HG03159 (cell line): ENCODE measurements around the gene CASKIN1.
"Not testable (repeated sequence)": the region's sequence is repeated elsewhere in the genome, so short reads cannot be mapped to it uniquely, and the experiment has no call there.

ENCODE experiments used
- ATAC-seq: cut with Tn5 transposase; IDR thresholded peaks from one replicate; pipeline ENCODE4 v1.9.1; 2021; ENCODE audit warnings: mild to moderate bottlenecking, moderate library complexity; ENCODE audit not compliant: unreplicated experiment

CASKIN1 gene, protein sequence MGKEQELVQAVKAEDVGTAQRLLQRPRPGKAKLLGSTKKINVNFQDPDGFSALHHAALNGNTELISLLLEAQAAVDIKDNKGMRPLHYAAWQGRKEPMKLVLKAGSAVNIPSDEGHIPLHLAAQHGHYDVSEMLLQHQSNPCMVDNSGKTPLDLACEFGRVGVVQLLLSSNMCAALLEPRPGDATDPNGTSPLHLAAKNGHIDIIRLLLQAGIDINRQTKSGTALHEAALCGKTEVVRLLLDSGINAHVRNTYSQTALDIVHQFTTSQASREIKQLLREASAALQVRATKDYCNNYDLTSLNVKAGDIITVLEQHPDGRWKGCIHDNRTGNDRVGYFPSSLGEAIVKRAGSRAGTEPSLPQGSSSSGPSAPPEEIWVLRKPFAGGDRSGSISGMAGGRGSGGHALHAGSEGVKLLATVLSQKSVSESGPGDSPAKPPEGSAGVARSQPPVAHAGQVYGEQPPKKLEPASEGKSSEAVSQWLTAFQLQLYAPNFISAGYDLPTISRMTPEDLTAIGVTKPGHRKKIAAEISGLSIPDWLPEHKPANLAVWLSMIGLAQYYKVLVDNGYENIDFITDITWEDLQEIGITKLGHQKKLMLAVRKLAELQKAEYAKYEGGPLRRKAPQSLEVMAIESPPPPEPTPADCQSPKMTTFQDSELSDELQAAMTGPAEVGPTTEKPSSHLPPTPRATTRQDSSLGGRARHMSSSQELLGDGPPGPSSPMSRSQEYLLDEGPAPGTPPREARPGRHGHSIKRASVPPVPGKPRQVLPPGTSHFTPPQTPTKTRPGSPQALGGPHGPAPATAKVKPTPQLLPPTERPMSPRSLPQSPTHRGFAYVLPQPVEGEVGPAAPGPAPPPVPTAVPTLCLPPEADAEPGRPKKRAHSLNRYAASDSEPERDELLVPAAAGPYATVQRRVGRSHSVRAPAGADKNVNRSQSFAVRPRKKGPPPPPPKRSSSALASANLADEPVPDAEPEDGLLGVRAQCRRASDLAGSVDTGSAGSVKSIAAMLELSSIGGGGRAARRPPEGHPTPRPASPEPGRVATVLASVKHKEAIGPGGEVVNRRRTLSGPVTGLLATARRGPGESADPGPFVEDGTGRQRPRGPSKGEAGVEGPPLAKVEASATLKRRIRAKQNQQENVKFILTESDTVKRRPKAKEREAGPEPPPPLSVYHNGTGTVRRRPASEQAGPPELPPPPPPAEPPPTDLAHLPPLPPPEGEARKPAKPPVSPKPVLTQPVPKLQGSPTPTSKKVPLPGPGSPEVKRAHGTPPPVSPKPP (N-terminal part only)

DNA sequence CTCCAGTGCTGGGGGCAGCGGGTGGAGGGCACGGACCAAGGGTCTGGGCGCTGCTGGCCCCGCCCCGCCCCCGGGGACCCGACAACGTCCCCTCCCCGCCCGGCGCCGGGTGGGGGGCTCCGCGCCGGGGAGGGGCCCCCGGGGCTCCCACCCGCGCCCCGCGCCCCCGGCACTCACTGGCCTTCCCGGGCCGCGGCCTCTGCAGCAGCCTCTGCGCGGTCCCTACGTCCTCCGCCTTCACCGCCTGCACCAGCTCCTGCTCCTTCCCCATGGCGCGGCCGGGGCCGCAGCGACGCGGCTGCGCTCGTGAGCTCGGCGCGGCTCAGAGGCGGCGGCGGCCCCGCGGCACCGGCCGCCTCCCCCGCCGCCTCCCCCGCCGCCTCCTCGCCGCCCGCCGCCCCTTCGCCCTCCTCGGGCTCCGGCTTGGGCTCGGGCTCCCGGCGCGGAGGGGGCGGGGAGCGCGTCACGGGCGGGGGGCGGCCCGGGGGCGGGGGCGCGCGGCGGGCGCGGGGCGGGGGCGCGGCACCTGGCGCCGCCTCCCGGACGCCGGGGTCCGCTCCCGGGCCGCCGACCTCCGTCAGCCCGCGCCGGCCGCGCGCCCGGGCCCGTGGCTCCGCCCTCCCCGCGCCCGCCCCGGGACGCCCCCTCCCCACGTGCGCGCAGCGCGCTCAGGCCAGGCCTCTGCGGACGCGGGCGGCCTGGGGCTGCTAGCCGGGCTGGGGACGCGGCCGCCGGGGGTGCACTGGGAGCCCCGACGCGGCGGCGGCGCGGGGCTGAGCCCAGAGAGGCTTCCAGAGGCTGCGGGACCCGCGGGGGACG, at the start of gene CASKIN1:
Gene CASKIN1, minus strand, starts transcription at position 444 of the 819 bp plus-strand sequence. Its CDS starts 173 bp downstream, at position 271.
- ATAC-seq, result no peak

DNA sequence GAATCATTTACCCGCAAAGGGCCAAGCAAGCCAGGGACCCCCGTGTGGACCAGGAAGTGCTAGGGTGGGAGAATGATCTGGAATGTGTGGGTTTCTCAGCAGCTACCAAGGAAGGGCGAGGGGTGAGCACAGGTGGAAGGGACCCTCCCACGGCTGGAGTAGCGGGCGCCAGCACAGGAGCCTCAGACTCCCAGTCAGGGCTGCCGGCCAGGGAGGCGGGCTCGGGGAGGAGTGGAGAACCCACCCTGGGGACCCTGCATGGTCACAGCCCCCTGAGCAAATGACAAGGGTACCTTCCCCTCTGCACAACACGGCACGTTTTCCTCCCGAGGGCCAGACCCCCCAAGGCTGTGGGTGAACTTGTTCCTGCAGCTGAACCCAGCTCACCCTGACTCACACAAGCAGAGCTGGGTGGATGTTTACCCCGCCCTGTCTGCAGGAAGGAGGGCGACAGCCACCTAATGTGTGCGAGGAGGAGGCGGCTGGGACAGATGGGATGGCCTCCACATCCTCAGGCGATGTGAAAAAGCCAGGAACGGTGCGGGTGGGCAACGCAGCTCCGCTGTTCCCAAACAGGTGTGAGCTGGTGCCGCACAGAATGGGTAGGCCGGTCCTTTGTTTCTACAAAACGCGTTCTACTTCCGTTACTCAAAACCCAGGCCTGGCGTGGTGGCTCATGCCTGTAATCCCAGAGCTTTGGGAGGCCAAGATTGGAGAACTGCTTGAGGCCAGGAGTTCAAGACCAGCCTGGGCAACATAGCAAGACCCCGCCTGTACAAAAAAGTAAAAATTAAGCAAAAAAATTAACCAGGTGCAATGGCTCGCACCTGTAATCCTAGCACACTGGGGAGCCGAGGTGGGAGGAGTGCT, 48.8 kb upstream of the CASKIN1 start:
- no peak for ATAC-seq

DNA sequence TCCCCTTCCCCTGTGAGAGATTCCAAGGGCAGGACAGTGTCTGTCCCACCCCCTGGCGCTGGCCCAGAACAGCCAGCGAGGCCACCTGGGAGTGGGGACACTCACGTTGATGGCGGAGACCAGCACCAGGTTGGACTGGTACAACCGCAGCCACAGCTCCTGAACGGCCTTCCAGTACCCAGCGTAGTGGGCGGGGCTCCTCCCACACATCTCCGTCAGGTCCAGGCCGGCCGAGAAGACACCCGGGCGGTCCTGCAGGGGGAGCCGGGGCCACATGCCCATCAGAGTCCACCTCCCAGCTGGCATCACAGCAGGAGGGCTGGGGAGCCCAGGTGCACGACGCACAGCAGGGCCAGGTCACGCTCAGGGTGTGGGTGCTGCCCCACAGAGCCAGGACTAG, 47.9 kb upstream of the CASKIN1 start:
- no peak for ATAC-seq

DNA sequence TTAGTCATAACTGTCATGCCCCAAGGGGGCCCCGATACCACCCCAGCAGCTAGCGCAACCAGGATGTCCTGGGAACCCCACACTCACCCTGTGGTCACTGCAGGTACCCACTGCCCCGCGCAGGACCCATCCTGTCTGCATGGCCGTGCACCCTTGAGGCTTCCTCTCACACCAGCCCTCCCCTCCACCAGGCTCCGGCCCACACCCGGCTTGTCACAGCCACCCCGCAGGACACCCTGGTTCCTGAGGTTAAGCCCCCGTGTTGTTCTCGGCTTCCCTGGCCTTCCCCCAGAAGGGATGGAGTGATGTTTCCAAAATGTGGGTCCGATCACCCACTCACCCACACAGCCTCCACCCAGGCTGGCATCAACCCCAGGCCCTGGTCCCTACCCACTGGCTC, 47.4 kb upstream of the CASKIN1 start:
- ATAC-seq, result no peak

DNA sequence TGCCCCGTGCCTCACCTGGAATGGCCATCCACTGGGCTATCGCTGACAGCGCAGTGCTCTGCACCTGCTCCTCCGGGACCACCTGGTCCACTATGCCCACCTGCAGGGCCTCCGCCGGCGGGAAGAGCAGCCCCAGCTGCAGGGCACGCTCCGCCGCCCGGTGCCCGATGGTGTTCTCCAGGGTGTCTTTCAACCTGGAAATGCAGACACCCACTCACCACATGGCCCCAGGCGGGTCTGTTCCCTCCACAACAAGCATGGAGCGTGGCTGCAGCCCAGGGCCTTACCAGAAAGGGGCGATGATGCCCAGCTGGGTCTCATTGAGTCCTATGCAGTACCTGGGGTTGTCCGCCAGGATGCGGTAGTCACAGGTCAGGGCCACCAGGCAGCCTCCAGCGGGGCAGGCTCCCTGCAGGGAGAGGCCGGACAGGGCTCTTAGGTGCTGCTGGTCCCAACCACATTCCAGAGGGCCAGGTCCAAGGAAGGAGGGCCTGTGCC, 46.7 kb upstream of the CASKIN1 start:
- ATAC-seq, result no peak

DNA sequence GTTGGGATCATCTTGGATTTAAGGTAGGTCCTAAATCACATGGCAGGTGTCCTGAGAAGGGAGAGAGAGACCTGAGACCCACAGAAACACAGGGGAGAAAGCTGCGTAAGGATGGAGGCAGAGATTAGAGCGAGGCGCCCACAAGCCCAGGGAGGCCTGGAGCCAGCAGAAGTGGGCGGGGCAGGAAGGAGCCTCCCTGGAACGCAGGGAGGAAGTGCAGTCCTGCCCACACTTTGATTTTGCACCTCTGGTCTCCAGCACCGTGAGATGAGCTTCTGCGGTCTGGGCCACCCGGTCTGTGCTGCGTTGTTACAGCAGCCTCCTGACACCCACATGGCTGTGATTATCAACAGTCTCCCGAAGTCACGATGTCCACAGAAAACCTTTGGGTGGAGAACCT, 46.2 kb upstream of the CASKIN1 start:
- no peak for ATAC-seq

DNA sequence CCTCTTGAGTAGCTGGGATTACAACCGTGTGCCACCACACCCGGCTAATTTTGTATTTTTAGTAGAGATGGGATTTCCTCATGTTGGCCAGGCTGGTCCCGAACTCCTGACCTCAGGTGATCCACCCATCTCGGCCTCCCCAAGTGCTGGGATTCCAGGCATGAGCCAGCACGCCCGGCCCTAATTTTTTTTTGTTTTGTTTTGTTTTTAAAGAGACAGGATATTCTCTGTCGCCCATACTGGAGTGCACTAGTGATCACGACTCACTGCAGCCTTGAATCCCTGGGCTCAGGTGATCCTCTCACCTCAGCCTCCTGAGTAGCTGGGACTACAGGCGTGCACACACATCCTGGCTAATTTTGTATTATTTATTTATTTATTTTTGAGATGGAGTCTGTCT, 43.9 kb upstream of the CASKIN1 start:
- not testable (repeated sequence) for ATAC-seq

DNA sequence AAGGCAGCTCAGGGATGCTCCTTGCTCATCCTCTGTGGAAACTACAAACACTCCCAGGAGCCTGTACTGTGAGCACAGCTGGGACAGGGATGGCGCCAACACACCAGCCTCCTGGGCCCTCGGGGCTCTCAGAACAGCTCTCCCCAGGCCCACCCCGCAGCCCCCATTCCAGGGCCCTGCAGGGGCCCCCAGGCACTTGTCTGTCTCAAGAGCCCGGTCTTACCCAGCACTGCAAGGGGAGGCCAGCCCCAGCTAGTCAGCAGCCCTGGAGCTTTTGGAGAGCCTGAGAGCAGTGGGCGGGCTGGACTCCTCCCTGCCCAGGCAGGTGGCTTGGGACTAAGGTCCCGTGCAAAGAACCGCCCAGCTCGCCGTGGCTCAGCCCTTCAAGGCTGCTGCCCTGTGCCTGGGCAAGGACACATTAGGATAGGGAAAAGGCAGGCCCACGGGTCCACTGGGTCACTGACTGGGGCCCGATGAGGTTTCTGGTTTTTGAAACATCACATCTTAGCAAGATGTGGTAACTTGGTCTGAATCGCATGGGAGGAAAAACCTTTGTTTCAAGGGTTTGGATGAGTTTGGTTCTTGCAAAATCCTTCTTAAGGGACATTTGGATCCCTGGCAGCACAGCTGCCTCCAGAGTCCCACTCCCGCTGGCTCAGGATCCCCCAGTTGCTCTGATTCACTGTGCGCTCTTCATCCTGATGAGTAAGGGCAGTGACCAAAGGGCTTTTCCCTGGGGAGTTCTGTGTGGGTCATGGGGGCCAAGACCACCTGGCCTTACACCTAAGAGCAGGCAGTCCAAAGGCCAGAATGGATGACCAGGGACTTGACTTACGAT, 42.7 kb upstream of the CASKIN1 start:
- ATAC-seq, result no peak

DNA sequence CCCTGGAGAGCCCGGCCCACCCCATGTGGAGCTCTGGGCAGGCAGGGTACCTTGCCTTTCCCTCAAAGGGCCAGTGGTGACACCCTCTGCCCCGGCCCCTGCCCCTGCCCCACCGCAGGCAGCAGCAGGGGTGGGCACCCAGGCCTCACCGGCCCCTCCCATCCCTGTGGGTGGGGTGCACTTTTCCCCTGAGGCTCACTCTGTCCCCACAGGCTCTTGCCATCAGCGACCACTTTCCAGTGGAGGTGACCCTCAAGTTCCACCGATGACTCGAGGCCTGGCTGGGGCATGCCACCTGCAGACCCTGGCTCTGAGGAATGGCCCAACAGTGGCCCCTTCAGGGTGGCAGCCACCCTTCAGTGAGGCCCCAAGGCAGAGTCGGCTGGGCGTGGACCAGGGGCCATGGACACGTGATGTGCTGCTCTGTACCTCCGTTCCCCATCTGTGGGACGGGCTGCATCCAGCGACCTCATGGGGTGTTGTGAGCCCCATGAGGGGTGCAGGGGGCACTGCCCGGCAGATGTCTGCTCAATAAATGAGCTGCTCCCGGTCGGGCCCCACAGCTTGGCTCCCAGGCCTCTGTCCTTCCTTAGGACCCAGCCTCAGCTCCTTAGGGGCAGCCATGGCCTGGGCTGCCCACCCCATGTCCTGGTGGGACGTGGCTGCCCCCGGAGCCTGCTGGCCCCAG, 41.9 kb upstream of the CASKIN1 start:
- no peak for ATAC-seq

DNA sequence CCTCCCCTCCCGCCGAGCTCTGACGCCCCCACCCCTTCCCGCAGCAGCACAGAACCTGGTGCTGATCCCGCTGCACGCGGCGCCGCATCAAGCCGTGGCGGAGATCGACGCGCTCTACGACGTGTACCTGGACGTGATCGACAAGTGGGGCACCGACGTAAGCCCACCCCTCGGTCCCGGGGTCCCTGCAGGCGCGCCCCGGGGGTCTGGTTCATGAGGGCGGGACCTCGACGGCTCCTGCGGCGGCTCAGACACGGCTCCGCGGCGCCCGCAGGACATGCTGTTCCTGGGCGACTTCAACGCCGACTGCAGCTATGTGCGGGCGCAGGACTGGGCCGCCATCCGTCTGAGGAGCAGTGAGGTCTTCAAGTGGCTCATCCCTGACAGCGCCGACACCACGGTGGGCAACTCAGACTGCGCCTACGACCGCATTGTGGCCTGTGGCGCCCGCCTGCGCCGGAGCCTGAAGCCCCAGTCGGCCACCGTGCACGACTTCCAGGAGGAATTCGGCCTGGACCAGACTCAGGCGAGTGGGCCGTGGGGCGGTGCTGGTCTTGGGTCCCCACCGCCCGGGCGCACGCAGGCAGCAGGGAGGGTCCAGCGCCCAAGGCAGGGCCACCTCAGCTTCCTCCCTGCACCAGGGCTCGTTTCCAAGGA, 41.2 kb upstream of the CASKIN1 start:
- ATAC-seq, result no peak

DNA sequence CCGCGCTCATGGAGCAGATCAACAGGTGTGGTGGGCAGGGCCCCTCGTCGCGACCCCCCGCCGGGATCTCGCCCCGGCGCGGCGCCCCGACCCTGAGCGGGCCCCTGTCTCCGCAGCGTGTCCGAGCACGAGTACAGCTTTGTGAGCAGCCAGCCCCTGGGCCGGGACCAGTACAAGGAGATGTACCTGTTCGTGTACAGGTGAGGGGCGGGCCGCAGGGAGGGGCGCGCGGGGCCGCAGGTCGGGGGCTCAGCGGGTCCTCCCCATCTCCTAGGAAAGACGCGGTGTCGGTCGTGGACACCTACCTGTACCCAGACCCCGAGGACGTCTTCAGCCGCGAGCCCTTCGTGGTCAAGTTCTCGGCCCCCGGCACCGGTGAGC, 40.7 kb upstream of the CASKIN1 start:
- ATAC-seq, result no peak

DNA sequence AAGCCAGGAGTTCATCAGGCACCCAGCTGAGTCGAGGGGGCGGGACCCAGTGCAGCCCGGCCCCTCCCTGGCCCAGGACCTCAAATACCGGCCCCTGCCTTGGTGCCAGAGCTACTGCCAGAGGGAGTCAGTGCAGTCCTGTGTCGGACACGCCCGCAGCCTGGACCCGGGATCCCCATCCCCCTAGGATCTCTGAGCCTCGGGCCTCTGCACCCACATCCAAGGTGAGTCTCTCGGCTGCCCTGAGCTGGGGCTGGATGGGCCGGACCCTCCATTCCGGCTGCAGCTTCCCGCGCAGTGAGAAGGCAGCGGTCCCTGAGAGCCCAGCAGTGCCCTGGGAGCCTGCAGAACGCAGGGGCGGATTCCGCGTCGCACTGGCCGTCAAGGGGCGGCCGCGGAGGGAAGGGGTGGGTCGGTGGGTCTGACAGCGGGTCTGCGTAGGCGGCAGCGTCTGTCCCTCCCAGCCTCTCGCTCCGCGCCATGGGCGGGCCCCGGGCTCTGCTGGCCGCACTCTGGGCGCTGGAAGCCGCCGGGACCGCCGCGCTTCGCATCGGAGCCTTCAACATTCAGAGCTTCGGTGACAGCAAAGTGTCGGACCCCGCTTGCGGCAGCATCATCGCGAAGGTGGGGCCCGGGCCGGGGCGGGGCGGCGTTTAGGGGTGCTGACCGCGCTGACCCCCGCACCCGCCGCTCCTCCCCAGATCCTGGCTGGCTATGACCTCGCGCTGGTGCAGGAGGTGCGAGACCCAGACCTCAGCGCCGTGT, 40.1 kb upstream of the CASKIN1 start, which contains the start of gene DNASE1L2:
Gene DNASE1L2, plus strand, starts transcription at position 108 of the 765 bp plus-strand sequence. Its CDS starts 373 bp downstream, at position 481.
- no peak for ATAC-seq

DNA sequence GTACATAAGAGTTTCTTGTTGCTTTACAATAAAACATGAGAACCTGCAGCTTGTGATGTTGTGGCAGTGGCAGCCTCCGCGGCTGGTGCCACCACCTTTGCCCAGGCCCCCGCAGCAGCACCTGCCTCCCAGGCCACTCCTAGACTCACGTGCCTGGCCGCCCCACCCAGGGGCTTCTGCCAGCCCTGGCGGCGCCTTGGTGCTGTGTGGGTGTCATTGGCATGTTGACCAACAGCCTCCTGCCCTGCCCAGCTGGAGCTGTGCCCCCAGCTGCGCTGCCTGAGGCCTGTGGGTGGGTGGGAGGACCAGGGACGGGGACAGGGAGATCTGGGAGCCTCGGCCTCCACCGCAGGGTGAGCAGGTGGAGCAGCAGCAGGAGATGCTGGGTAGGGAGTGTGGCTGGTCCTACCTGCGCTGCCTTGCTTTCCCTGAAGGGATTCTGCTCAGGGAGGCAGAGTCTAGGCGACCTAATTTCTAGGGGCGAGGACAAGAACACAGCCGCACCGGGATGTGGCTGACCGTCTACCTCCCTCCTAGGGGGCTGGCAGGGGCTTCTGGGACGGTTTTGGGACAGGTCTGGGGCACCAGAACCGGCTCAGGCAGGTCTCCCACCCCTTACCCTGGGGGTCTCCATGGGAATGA, 39.4 kb upstream of the CASKIN1 start:
- ATAC-seq, result no peak

DNA sequence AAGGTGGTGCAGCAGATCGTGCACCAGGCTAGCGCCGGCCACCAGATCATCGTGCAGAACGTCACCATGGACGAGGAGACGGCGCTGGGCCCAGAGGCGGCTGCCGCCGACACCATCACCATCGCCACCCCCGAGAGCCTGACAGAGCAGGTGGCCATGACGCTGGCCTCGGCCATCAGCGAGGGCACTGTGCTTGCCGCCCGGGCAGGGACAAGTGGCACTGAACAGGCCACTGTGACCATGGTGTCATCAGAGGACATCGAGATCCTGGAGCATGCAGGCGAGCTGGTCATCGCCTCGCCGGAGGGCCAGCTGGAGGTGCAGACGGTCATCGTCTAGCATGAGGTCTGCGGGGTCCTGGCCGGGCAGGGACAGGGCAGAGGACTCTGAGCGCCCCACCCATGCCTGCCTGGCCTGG, 38.8 kb upstream of the CASKIN1 start:
- ATAC-seq, result no peak

DNA sequence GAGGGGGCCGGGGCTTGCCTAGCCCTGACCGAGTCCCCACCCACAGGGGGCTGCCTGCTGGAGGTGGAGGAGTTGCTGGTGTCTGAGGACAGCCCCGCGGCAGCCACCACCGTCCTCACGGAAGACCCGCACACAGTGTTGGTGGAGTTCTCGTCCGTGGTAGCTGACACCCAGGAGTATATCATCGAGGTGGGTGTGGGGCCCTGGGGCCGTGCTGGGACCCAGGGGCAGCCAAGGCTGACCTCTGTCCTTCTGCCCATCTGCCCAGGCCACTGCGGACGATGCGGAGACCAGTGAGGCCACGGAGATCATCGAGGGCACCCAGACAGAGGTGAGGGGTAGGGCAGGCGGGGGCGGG, 38.4 kb upstream of the CASKIN1 start:
- ATAC-seq, result no peak
